GM12874 (cell line): ENCODE measurements around the gene ACR.
"Not testable (repeated sequence)": the region's sequence is repeated elsewhere in the genome, so short reads cannot be mapped to it uniquely, and the experiment has no call there.

Experiments
- TF ChIP-seq, protein P1 (sequence below): IDR thresholded peaks from 2 replicates; pipeline ENCODE4 v1.5.1; 2011; ENCODE audit warnings: low read depth, mild to moderate bottlenecking, control low read depth, low read length, moderate library complexity; ENCODE audit not compliant: insufficient read depth

The ACR gene

DNA sequence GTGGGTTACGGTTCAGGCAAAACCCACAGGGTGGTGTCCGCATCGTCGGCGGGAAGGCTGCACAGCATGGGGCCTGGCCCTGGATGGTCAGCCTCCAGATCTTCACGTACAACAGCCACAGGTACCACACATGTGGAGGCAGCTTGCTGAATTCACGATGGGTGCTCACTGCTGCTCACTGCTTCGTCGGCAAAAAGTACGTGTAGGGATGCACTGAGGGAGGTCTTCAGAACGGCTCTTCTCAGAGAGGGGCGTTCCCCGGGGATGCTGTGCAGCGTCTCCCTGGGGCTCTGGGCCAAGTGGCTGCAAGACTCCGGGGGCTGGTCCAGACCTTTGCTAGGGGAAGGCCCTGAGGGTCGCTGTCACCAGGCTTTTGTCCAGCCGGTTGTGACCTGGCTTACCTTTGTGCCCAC is 1.3 kb downstream of the ACR start:
- TF ChIP-seq, protein P1, sequence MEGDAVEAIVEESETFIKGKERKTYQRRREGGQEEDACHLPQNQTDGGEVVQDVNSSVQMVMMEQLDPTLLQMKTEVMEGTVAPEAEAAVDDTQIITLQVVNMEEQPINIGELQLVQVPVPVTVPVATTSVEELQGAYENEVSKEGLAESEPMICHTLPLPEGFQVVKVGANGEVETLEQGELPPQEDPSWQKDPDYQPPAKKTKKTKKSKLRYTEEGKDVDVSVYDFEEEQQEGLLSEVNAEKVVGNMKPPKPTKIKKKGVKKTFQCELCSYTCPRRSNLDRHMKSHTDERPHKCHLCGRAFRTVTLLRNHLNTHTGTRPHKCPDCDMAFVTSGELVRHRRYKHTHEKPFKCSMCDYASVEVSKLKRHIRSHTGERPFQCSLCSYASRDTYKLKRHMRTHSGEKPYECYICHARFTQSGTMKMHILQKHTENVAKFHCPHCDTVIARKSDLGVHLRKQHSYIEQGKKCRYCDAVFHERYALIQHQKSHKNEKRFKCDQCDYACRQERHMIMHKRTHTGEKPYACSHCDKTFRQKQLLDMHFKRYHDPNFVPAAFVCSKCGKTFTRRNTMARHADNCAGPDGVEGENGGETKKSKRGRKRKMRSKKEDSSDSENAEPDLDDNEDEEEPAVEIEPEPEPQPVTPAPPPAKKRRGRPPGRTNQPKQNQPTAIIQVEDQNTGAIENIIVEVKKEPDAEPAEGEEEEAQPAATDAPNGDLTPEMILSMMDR: no peak

DNA sequence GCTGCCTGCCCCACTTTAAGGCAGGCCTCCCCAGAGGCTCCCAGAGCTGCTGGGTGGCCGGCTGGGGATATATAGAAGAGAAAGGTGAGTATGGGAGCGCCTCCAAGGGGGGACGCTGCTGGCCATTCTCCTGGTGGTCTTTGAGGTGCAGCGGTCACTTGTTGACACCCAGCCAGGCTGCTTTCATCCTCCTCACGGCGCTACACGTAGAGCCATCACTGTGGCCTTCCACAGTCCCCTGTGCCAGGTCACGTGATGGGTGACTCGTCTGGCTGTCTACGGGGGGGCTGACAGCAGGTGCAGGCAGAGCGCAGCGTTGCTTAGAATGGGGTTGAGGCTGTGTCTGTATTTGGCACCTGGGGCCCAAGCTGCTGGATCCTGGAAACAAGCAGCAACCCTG is 1.9 kb downstream of the ACR start:
- TF ChIP-seq, protein P1: no peak

DNA sequence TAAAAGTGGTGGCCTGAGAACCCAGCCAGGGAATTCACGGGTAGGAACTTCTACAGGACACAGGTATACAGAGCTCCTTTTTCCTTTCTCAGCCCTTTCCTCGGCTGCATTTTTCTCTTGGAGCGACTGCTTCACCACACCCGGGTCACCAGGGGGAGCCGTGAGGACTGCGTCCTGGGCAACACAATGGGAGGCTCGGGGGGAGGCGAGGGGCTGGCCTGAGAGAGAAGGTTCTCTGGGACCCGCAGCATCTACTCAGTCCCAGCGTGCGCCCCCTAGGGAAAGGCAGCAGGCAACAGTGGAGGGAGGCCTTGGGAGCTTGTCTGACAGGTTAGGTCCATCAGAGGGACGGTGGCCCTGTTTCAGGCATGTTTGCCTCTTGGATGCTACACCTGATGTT is 37.1 kb downstream of the ACR start:
- TF ChIP-seq, protein P1: peak; percentile 42

DNA sequence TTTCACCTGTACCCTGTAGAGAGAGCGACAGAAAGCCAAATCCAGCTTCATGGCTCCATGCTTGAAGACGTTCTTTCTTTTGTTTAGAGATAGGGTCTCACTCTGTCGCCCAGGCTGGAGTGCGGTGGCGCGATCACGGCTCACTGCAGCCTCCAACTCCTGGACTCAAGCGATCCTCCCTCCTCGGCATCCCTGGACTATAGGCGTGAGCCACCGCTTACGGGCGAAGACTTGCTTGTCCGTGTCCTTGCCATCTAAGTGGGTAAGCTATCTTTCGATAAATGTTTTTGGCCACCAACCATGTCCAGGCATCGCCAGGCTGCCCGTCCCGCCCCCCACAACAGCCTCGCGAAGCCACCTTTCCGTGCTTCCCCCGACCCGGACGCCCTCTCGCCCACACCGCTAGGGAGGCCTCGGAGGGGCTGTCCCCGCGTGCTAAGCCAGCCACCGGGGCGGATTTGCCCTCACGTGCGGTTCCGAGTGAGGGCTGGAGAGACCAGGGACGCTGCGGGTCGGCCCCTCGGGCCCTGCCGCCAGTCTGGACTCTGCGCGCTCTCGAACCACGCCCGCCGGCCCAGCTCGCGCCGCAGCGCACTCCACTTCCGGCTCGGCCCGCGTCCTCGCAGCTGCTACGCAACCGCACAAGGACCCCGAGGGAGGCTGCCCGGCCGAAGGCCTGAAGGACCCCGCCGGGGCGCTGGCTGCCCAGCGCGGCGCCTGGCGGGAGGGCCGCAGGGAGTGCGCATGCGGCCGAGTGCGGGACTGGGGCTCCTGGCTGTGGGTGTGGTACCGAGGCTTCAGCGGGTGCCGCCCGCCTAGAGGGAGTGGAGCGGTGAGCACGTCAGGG is 45.3 kb downstream of the ACR start, which contains the start of gene RABL2B:
TSS of gene RABL2B (minus strand) at position 604 of the 847 bp plus-strand sequence. CDS start 1,342 bp downstream, outside the sequence.
- TF ChIP-seq, protein P1: not testable (repeated sequence)
